HG03565 (cell line): ENCODE data around the gene PCDHGC4.

Source experiments
- ATAC-seq: cut with Tn5 transposase; IDR thresholded peaks from one replicate; pipeline ENCODE4 v1.9.1; 2021; ENCODE audit warnings: mild to moderate bottlenecking, moderate library complexity; ENCODE audit not compliant: unreplicated experiment

Gene PCDHGC4

DNA sequence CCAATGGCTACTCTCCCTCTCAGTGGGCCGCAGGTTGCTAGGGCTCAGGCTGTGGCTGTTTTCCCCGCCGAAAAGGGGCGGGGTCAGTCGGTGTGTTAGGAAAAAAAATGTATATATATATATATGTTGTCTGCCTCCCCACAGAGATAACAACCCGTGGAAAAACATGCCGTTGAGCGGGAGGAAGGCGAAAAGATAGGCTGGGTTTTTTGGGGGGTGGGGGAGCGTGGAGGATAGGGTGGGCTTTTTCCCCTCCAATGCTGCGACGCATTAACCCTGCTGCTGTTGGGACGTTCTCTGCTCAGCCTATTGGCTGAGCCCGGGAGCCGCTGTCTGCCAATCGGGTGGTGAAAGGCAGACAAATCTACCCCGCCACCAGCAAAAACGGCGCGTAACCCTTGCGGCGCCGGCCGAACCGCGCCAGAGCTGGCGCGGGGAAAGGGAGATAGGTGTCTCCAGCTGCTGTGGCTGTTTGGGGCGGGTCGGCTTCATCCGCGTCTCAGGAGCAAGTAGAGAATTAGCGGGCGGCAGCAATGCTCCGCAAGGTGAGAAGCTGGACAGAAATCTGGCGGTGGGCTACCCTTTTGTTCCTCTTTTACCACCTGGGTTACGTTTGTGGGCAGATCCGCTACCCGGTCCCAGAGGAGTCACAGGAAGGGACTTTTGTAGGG, at the start of gene PCDHGC4:
Gene PCDHGC4 (plus strand): TSS at position 390 of the 671 bp plus-strand sequence. CDS start 144 bp downstream, at position 534.
- ATAC-seq = no peak

DNA sequence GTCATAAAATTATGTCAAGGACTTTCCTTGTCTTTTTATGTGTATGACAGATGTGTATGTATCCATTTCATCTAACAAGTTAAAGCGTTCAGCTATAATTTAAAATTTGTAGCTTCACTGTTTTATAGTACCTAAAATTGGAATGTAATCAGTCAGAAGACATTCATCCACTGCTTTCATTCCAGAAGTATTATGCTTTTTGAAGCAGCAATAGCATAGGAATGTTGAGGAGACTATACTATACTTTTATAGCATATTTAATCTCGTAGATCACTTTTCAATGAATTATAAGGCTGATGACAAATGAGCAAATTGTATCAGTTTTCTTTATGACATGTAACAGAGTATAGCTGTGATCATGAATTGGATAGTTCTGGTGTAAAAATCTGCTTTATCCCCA, 47.6 kb upstream of the PCDHGC4 start:
- no peak for ATAC-seq

DNA sequence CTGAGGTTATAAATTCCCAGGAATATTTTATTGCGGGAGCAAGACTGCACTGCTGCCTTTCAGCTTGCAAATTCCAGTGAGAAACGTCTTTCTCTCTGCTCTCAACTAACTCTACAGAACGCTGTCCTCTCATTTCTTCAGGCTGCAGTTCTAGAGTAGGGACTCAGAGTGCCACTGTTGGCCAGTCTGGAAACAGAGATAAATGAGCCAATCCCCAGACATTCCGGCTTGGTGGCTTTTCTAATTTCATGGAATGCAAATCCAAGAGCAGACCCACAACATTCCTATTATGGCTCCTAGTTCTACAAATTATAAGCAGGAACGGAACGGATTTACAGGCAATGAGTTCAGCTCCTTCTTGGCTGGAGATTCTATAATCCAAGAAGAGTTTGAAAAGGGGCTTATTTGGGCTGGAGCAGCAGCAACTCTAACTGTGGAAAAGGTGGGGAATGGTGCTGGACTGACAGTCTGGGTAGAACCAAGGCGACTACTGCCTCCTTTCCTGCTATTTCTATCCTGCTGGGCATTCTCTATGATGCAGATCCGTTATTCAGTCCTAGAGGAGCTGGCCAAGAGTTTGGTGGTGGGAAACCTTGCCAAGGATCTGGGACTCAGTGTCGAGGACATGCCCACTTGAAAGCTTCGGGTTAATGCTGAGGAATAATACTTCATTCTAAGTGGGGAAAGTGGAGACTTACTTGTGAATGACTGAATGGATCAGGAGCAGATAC, 45.3 kb upstream of the PCDHGC4 start:
- no peak for ATAC-seq

DNA sequence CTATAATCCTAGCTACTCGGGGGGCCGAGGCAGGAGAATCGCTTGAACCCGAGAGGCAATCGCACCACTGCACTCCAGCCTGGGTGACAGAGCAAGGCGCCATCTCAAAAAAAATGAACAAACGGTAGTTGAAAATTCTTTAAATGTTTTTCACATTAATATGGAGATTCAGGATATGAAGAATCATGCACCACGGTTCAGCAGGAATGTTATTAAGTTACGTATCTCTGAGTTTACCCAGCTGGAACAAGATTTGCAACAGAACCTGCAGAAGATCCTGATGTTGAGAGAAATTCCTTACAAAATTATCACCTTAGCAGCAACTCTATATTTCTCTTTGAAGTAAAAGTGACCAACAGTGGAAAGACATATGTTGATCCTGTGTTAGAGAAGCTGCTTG, 44.5 kb upstream of the PCDHGC4 start:
- ATAC-seq = no peak

DNA sequence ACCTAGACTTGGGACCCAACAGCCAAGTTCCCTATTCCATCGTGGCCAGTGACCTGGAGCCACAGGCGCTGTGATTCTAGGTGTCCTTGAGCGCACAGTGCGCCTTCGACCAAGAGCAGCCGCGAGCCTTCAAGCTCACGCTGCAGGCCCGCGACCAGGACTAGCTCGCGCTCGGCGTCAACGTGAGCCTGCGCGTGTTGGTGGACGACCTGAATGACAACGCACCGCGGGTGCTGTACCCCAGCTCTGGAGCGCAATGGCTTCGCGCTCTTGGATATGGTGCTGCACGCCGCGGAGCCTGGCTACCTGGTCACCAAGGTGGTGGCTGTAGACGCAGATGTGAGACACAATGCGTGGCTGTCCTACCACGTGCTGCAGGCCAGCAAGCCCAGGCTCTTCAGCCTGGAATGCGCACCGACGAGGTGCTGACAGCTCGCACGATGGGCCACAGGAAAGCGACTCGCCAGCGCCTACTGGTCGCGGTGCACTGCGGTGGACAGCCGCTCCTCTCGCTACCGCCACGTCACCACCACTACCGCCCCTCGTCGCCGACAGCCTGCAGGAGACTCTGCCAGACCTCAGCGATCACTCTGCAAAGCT, 43.2 kb upstream of the PCDHGC4 start:
- no peak for ATAC-seq

DNA sequence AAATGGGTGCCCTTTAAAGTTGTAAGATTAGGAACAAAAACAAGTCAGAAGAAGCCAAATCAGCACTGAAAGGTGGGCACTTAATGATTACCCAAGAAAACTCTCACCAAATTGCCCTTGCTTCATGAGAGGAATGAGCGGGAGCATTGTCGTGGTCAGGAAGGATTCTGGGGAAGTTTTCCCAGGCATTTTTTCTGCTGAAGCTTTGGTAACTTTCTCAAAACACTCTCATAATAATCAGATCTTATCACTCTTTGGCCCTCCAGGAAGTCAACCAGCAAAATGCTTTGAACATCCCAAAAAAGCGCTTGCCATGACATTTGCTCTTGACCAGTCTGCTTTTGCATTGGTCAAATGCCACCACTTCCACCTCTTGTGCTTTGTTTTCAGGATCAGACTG, 19.5 kb upstream of the PCDHGC4 start:
- ATAC-seq = no peak

DNA sequence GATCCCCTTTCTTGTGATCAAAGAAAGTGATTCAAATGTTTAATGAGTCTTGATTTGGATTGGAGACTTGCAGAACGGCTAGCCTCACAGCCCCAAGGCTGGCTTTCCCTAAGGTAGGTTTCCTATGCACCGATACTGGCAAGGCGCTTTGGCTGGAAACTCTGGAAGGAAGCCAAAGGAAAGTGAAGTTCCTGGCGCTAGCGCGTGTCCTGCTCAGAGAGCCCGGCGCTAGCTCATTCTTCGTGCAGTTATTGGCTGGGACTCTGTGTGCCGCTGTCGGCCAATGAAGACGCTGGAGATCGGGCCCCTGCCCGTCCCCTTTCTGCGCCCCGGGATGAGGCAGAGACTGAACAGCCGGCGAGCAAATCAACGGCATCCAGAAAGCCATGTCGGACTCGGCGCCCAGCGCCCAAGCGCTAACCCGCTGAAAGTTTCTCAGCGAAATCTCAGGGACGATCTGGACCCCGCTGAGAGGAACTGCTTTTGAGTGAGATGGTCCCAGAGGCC, 9.2 kb upstream of the PCDHGC4 start, which contains the start of gene PCDHGC3:
Gene PCDHGC3 (plus strand): TSS at position 342 of the 507 bp plus-strand sequence. CDS start 151 bp downstream, at position 493.
- peak; percentile 99 for ATAC-seq

DNA sequence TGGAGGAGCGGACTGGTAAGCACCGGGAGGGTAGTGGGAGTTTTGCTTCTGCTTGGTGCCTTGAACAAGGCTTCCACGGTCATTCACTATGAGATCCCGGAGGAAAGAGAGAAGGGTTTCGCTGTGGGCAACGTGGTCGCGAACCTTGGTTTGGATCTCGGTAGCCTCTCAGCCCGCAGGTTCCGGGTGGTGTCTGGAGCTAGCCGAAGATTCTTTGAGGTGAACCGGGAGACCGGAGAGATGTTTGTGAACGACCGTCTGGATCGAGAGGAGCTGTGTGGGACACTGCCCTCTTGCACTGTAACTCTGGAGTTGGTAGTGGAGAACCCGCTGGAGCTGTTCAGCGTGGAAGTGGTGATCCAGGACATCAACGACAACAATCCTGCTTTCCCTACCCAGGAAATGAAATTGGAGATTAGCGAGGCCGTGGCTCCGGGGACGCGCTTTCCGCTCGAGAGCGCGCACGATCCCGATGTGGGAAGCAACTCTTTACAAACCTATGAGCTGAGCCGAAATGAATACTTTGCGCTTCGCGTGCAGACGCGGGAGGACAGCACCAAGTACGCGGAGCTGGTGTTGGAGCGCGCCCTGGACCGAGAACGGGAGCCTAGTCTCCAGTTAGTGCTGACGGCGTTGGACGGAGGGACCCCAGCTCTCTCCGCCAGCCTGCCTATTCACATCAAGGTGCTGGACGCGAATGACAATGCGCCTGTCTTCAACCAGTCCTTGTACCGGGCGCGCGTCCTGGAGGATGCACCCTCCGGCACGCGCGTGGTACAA, 8.5 kb upstream of the PCDHGC4 start:
- ATAC-seq = peak; percentile 1

DNA sequence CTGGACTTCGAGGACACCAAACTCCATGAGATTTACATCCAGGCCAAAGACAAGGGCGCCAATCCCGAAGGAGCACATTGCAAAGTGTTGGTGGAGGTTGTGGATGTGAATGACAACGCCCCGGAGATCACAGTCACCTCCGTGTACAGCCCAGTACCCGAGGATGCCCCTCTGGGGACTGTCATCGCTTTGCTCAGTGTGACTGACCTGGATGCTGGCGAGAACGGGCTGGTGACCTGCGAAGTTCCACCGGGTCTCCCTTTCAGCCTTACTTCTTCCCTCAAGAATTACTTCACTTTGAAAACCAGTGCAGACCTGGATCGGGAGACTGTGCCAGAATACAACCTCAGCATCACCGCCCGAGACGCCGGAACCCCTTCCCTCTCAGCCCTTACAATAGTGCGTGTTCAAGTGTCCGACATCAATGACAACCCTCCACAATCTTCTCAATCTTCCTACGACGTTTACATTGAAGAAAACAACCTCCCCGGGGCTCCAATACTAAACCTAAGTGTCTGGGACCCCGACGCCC, 7.7 kb upstream of the PCDHGC4 start:
- no peak for ATAC-seq

DNA sequence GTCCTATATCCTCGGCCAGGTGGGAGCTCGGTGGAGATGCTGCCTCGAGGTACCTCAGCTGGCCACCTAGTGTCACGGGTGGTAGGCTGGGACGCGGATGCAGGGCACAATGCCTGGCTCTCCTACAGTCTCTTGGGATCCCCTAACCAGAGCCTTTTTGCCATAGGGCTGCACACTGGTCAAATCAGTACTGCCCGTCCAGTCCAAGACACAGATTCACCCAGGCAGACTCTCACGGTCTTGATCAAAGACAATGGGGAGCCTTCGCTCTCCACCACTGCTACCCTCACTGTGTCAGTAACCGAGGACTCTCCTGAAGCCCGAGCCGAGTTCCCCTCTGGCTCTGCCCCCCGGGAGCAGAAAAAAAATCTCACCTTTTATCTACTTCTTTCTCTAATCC, 7.0 kb upstream of the PCDHGC4 start:
- ATAC-seq = no peak

DNA sequence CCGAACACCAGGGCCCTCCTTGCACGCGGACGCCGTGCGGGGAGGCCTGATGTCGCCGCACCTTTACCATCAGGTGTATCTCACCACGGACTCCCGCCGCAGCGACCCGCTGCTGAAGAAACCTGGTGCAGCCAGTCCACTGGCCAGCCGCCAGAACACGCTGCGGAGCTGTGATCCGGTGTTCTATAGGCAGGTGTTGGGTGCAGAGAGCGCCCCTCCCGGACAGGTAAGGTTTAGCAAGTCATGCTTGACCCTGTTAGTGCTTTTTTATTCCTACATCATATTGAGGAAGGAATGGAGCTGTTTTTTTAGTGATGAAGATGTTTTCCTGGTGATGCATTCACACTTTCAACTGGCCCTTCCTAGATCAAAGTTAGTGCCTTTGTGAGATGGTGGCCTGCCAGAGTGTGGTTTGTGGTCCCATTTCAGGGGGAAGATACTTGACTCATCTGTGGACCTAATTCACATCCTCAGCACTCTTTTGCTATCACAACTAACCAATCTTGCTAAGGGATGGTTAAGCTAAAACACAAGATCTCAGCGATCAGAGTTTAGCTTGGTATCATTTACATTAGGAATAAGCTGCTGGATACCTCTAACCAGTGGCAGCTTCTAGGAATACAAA, 6.4 kb upstream of the PCDHGC4 start:
- ATAC-seq = no peak

DNA sequence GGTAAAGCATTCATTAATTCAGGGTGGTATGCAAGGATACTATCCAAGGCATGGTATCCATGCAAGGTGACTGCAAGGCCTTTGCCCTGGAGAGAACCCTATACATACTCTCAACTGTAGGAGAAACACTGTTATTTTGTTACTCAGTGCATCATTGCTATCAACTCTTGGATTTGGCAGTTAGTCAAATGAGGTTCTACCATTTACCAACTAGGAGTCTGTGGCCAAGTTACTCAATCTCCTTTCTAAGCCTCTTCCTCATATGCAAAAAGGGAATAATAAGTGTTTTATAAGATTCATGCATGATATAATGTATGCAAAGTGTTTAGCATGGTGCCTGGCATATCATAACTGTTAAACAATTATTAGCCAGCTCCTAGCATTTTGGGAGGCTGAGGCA, 5.1 kb upstream of the PCDHGC4 start:
- no peak for ATAC-seq

DNA sequence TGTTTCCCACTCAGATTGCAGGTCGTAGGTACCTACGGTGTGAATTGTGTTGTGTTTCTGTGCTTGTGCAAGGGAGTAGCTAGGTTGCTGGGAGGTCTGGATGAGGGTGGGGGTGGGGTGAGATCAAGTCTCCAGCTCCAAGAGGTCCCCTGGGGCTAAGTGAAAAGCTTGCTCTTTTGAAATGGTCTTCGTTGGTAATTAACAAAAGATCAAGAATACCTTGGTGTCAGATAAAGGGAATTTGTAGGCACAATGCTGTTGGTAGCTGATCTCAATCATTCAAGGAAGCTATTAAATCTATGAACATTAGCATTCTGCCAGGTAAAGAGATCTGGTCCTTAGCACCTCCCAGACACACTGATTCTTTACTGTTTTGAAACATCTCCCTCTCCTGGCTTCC, 928 bp upstream of the PCDHGC4 start:
- no peak for ATAC-seq

DNA sequence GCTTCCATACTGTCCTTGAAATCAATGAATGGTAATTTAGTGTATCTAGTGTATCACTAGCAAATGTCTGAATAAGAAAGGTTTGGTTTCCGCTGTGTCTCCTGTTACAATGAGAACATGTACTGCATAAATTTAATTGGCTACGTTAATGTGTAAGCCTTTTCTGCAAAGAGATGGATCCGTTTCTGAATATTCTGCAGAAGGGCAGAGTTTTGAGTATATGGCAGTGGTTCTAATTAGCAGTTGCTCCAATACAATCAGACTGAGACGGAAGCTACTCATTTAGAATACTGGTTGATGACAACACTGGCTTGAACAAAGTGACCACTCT, 555 bp upstream of the PCDHGC4 start:
- ATAC-seq = no peak

DNA sequence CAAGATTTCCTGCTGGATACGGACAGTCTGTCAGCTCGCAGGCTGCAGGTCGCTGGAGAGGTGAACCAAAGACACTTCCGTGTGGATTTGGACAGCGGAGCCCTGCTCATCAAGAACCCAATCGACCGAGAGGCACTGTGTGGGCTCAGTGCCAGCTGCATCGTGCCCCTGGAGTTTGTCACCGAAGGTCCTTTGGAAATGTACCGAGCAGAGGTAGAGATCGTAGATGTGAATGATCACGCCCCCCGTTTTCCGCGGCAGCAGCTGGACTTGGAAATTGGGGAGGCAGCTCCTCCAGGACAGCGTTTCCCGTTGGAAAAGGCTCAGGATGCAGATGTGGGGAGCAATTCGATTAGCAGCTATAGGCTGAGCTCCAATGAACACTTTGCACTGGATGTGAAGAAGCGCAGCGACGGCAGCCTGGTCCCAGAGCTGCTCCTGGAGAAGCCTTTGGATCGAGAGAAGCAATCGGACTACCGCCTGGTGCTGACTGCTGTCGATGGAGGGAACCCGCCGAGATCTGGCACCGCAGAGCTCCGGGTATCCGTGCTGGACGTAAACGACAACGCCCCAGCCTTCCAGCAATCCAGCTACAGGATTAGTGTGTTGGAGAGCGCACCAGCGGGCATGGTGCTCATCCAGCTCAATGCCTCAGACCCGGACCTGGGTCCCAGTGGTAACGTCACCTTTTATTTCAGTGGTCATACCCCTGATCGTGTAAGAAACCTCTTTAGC, 658 bp downstream of the PCDHGC4 start:
- no peak for ATAC-seq

DNA sequence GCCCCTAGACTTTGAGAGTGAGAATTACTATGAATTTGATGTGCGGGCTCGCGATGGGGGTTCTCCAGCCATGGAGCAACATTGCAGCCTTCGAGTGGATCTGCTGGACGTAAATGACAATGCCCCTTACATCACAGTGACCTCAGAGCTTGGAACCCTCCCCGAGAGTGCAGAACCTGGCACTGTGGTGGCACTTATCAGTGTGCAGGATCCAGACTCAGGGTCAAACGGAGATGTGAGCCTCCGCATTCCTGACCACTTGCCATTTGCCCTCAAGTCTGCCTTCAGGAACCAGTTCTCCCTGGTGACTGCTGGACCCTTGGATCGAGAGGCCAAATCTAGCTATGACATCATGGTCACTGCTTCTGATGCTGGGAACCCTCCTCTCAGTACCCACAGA, 1.3 kb downstream of the PCDHGC4 start:
- ATAC-seq = no peak

DNA sequence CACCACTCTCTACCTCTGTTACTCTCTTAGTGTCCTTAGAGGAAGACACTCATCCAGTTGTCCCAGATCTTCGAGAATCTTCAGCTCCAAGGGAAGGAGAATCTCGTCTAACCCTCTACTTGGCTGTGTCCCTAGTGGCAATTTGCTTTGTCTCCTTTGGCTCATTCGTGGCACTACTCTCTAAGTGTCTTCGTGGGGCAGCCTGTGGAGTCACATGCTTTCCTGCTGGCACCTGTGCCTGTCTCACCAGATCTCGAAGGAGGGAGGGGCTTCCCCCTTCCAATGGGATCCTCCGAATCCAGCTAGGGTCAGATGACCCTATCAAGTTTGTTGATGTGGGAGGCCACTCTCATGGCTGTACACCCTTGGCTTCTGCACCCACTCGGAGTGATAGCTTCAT, 2.3 kb downstream of the PCDHGC4 start:
- no peak for ATAC-seq

DNA sequence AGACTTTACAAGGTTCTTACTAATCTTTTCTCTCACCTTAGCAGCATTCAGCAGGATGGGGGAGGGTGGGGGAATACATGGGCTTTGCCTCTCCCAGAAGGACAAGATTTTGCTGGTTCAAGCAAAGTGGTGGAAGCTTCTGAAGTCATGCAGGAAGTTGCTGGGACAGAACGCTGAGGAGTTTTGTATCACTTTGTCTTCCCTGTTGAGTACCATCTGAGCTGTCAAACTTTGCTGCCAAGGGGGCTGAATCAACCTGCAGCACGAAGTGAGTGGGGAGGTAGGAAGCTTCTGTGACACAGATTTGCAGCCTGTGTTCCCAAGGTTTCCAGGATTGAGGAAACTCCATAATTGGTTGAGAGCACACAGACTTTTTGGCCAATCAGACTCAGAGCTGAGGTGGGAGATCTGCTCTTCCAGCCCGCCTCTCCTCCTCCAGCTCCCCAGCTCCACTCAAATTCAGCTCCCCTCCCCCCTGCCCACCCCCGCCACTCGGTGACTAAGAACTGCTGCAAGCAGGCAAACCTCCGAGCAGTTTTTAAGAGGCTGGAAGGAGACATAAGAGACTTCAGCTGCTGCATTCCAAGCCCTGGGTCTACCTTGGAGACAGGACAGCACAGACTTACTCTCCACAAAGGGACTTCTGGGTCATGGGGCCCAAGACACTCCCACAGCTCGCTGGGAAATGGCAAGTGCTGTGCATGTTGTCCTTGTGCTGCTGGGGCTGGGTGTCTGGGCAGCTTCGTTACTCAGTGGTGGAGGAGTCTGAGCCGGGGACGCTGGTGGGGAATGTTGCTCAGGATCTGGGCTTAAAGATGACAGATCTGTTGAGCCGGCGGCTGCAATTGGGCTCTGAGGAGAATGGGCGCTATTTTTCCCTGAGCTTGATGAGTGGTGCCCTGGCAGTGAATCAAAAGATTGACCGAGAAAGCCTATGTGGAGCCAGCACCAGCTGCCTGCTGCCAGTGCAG, 4.0 kb downstream of the PCDHGC4 start, which contains the start of gene PCDHGC5:
Gene PCDHGC5 (plus strand): TSS at position 491 of the 971 bp plus-strand sequence. CDS start 160 bp downstream, at position 651.
- no peak for ATAC-seq

DNA sequence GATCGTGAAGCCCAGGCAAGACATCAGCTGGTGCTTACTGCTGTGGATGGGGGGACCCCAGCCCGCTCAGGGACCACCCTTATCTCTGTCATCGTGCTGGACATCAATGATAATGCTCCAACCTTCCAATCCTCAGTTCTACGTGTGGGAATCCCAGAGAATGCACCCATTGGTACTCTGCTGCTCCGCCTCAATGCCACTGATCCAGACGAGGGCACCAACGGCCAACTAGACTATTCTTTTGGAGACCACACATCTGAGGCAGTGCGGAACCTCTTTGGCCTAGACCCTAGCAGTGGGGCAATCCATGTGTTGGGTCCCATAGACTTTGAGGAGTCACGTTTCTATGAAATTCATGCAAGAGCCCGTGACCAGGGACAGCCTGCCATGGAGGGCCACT, 5.0 kb downstream of the PCDHGC4 start:
- no peak for ATAC-seq
